Tibial artery (tissue), 4 donors: ENCODE measurements around the gene THRB.
"Not testable (repeated sequence)": the region's sequence is repeated elsewhere in the genome, so short reads cannot be mapped to it uniquely, and the experiment has no call there.

Experiments used
- DNase-seq, 2 donors: peaks; one replicate each; pipeline ENCODE4 v3.0.0-alpha.2; 2019
- H3K27ac ChIP-seq, 2 donors: fragments of 200-600 bp; sonication (generic) in 1 of 2; 1 replicate in 1 of 2; 2 replicates in 1 of 2; pipeline ENCODE4 v1.5.1; 2018 to 2019; ENCODE audit warnings: mild to moderate bottlenecking in 1 of 2
- H3K27me3 ChIP-seq, 2 donors: fragments of 200-600 bp; sonication (generic) in 1 of 2; one replicate each; pipeline versions ENCODE4 v1.5.1 to v1.6.0; 2016 to 2019
- H3K36me3 ChIP-seq, 3 donors: fragments of 200-600 bp; sonication (generic) in 2 of 3; one replicate each; pipeline ENCODE4 v1.5.1; 2016 to 2019; ENCODE audit warnings: mild to moderate bottlenecking in 2 of 3
- H3K4me1 ChIP-seq, 4 donors: fragments of 200-600 bp; sonication (generic) in 2 of 4; 1 replicate in 3 of 4; 2 replicates in 1 of 4; pipeline ENCODE4 v1.5.1; 2016 to 2019
- H3K4me3 ChIP-seq, 2 donors: fragments of 200-600 bp; sonication (generic) in 1 of 2; 1 replicate in 1 of 2; 2 replicates in 1 of 2; pipeline ENCODE4 v1.5.1; 2018 to 2019; ENCODE audit warnings: mild to moderate bottlenecking in 2 of 2
- H3K9me3 ChIP-seq, 3 donors: fragments of 200-600 bp; sonication (generic) in 1 of 3; one replicate each; pipeline ENCODE4 v1.5.1; 2016 to 2019
- CTCF ChIP-seq, 2 experiments: fragments of 200-600 bp in 1 of 2; fragments of 450-650 bp in 1 of 2; IDR thresholded peaks; one replicate each; pipeline ENCODE4 v1.5.1; 2017 to 2019; ENCODE audit warnings: antibody characterized with exemption in 2 of 2, mild to moderate bottlenecking in 1 of 2, moderate library complexity in 1 of 2
- intact Hi-C: fragments of 100-400 bp; cut with DNase I; formaldehyde crosslinking; loops from one replicate; pipeline ENCODE4 v1.15.0; 2023; ENCODE audit warnings: low total_unique reads

Gene THRB

GRCh38 chr3:24432989-24433388 lies 61.7 kb downstream of the THRB start:
- H3K36me3 ChIP-seq = no peaks in the 10 kb centered on the region
- H3K4me1 ChIP-seq = peaks cover 0 to 46% (median 0%) of the 10 kb centered on the region in 4 donors
- no peak overlapping the region for H3K27ac ChIP-seq
- intact Hi-C loops = no loop called here
- DNase-seq = no peak
- no peaks in the 10 kb centered on the region for H3K27me3 ChIP-seq
- no peak overlapping the region for H3K4me3 ChIP-seq
- H3K9me3 ChIP-seq = no peaks in the 10 kb centered on the region
- no peak for TF ChIP-seq CTCF (IDR thresholded peaks at IDR 0.05)

- Histone ChIP-seq H3K27ac (no peak overlapping the region), H3K4me3 (no peak overlapping the region), H3K27me3 (no peaks in the 10 kb centered on the region), H3K9me3 (no peaks in the 10 kb centered on the region), H3K36me3 (no peaks in the 10 kb centered on the region), H3K4me1 (peaks cover 0 to 35% (median 4%) of the 10 kb centered on the region in 4 donors)
- no peak for TF ChIP-seq CTCF (IDR thresholded peaks at IDR 0.05)
- DNase-seq = peak in 1 of 2 donors; percentile 25
- intact Hi-C loops = no loop called here
Observed at GRCh38 chr3:24428481-24428880, 66.2 kb downstream of the THRB start.

GRCh38 chr3:24426896-24427295 lies 67.8 kb downstream of the THRB start:
- Histone ChIP-seq H3K4me1 (peaks cover 0 to 30% (median 4%) of the 10 kb centered on the region in 4 donors), H3K27ac (no peak overlapping the region), H3K36me3 (no peaks in the 10 kb centered on the region), H3K9me3 (no peaks in the 10 kb centered on the region), H3K4me3 (no peak overlapping the region), H3K27me3 (no peaks in the 10 kb centered on the region)
- intact Hi-C loops = no loop called here
- DNase-seq = no peak
- no peak for TF ChIP-seq CTCF (IDR thresholded peaks at IDR 0.05)

GRCh38 chr3:24420829-24421228 lies 73.8 kb downstream of the THRB start:
- H3K27ac ChIP-seq, H3K9me3 ChIP-seq, H3K4me3 ChIP-seq, H3K27me3 ChIP-seq, intact Hi-C loops, H3K36me3 ChIP-seq, DNase-seq: not testable (repeated sequence)
- H3K4me1 ChIP-seq = peaks cover 0 to 45% (median 0%) of the 10 kb centered on the region in 4 donors

GRCh38 chr3:24420224-24420623 lies 74.4 kb downstream of the THRB start:
- DNase-seq = no peak
- peaks cover 0 to 49% (median 1%) of the 10 kb centered on the region in 4 donors for H3K4me1 ChIP-seq
- H3K27me3 ChIP-seq = no peaks in the 10 kb centered on the region

More at GRCh38 chr3:24420224-24420623, 74.4 kb downstream of the THRB start:
- no peak overlapping the region for H3K27ac ChIP-seq
- no peaks in the 10 kb centered on the region for H3K9me3 ChIP-seq
- no peak for TF ChIP-seq CTCF (IDR thresholded peaks at IDR 0.05)
- H3K4me3 ChIP-seq = no peak overlapping the region
- no peaks in the 10 kb centered on the region for H3K36me3 ChIP-seq
- intact Hi-C loops = no loop called here
